Thyroid gland (tissue), 4 donors: Measurements from ENCODE around the gene PREX1. TPM values are rescaled to one million over a fixed set of nuclear protein-coding genes. Genes with fewer than 3 reads are reported as not detected.

Experiments used
- DNase-seq, 2 donors: peaks; one replicate each; pipeline ENCODE4 v3.0.0-alpha.2; 2019
- H3K27ac ChIP-seq, 3 donors: fragments of 200-600 bp; sonication (generic); 1 replicate in 2 of 3; 2 replicates in 1 of 3; pipeline ENCODE4 v1.5.1; 2016 to 2019; ENCODE audit warnings: mild to moderate bottlenecking in 1 of 3, moderate library complexity in 1 of 3
- H3K27me3 ChIP-seq: fragments of 200-600 bp; sonication (generic); one replicate; pipeline ENCODE4 v1.5.1; 2019
- H3K36me3 ChIP-seq, 2 donors: fragments of 200-600 bp; sonication (generic); one replicate each; pipeline ENCODE4 v1.5.1; 2016 to 2019
- H3K4me1 ChIP-seq, 2 donors: fragments of 200-600 bp; sonication (generic); one replicate each; pipeline ENCODE4 v1.5.1; 2017 to 2019
- H3K4me3 ChIP-seq, 3 donors: fragments of 200-600 bp; sonication (generic); replicated peaks in 1 of 3; 1 replicate in 2 of 3; 2 replicates in 1 of 3; pipeline ENCODE4 v1.5.1; 2016; ENCODE audit warnings: mild to moderate bottlenecking in 1 of 3
- H3K9me3 ChIP-seq: fragments of 200-600 bp; sonication (generic); one replicate; pipeline ENCODE4 v1.5.1; 2017
- CTCF ChIP-seq, 6 experiments: fragments of 200-600 bp in 3 of 6; fragments of 450-650 bp in 3 of 6; sonication (generic) in 3 of 6; IDR thresholded peaks; one replicate each; pipeline ENCODE4 v1.5.1; 2016 to 2019; ENCODE audit warnings: antibody characterized with exemption in 6 of 6, mild to moderate bottlenecking in 2 of 6, inconsistent platforms in 1 of 6, moderate library complexity in 1 of 6
- POLR2A ChIP-seq, 2 donors: fragments of 450-650 bp; IDR thresholded peaks; one replicate each; pipeline ENCODE4 v1.6.1; 2017; ENCODE audit warnings: antibody characterized with exemption in 2 of 2, mild to moderate bottlenecking in 2 of 2, moderate library complexity in 1 of 2
- WGBS, 2 donors: methylation state at CpG; one replicate each; pipeline ENCODE4 v1.1.5; 2017; 5-methylcytosine and 5-hydroxymethylcytosine counted together
- intact Hi-C: fragments of 100-400 bp; cut with DNase I; formaldehyde crosslinking; loops from one replicate; pipeline ENCODE4 v1.15.1; 2023
- total RNA-seq, 4 donors: library from RNA; depleted of rRNA; stranded (reverse); fragments of >200 nt; gene quantifications; one replicate each; pipeline ENCODE4 v1.2.3, GENCODE V29; 2016

Gene PREX1
- total RNA-seq, 4 donors from 2014 or later: 10.2 to 42.7 (median 18.7) TPM

DNA sequence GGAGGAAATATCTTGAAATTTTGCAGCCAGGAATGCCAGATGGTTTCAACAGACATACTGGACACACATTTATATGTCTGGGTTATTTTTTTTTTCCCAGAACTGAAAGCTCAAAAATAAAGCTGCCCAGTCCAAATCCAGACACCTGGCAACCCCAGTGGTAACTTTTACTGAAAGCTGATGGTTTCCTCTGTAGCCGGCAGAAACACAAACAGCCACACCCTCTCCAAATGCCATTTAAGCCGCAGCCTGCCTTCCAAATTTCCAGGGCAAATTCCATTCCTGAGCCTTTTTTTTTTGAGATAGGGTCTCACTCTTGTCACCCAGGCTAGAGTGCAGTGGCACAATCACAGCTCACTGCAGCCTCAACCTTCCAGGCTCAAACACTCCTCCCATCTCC, 6.5 kb upstream of the PREX1 start:
- H3K27ac ChIP-seq: no peak overlapping the region
- DNase-seq: no peak
- no peaks in the 10 kb centered on the region for H3K36me3 ChIP-seq
- H3K27me3 ChIP-seq: no peaks in the 10 kb centered on the region
- H3K4me1 ChIP-seq: peaks cover 13 to 24% of the 10 kb centered on the region in 2 donors
- no peak for TF ChIP-seq CTCF (IDR thresholded peaks at IDR 0.05)
- TF ChIP-seq POLR2A (IDR thresholded peaks at IDR 0.05): no peak
- H3K4me3 ChIP-seq: no peak overlapping the region
- intact Hi-C loops: no loop called here
- 31% methylated on average over 2 of the region's 2 CpGs for WGBS, 2 donors
- no peaks in the 10 kb centered on the region for H3K9me3 ChIP-seq

DNA sequence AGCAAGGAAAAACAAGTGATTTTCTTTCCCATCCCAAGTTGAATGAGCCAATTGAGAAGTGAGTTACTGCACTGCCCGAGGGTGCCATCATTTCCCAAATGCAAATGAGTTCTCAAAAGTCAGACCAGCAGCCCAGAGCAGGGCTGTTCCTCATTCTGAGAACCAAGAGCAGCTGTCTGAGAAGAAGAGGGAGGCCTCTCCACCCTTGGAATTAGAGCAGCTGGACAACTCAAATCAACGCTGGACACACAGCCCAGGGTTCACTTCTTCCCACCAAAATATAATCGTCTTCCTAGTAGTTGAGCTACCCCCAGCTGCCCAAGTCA, 4.6 kb upstream of the PREX1 start:
- peaks cover 13 to 32% of the 10 kb centered on the region in 2 donors for H3K4me1 ChIP-seq
- 71 to 83% methylated on average over 3 of the region's 3 CpGs for WGBS, 2 donors
- H3K4me3 ChIP-seq: no peak overlapping the region
- H3K27ac ChIP-seq: peak overlapping the region in 1 of 3 donors; percentile 58
- H3K27me3 ChIP-seq: no peaks in the 10 kb centered on the region
- H3K36me3 ChIP-seq: no peaks in the 10 kb centered on the region
- no peak for DNase-seq
- intact Hi-C loops: no loop called here
- TF ChIP-seq CTCF (IDR thresholded peaks at IDR 0.05) (no peak), POLR2A (IDR thresholded peaks at IDR 0.05) (no peak)
- no peaks in the 10 kb centered on the region for H3K9me3 ChIP-seq

DNA sequence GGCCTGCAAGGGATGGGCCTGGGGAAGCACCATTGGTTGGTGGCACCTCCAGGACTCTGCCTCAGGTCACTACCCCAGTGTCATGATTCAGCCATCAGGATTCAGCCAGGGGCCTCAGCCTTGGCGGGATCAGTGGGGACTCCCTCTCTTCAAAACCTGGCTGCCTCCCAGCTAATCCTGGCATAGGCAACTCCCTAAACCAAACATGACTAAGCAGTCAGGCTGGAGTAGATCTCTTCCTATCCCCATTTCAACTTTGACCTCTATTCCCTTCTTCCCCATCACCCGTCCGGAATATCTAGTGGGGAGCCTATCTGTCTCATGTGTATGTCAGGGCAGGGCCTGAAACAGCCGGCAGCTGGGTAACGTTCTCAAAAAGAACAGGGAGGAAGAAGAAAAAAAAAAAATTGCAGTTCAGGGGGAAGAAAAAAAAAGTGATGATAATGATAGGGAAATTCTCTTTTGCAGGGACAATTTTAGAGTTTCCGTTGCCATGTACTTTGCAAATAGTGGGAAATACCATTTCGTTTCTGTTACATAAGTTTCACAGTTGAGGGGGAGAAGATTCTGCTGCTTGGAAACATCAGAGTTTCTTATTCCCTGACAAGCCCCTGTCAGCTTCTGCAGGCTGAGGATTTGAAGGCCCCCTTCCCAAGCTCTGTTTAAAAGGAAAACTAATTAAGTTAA, 4.1 kb upstream of the PREX1 start:
- intact Hi-C loops: no loop called here
- TF ChIP-seq POLR2A (IDR thresholded peaks at IDR 0.05): no peak
- TF ChIP-seq CTCF (IDR thresholded peaks at IDR 0.05): no peak

DNA sequence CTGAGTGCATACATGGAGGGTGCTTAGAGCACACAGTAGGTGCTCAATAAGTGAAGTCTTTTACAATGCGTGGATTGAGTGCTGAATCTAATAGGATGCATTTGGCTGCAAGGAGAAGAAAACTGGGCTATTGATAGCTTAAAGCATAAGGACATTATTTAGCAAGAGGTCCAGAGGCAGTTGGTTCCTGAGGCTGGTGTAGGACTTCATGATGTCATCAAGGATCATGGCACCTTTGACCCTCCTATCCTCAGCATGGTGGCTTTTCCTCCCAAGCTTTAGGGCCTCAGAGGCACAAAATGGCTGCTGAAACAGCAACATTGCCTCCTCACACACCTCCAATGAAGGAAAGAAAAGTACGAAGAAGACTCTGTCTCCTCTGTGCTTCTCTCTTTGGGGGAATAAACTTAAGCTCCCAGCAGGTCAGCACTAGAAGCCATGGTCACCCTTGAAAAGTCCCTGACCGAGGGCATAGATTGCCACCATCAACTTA, 3.1 kb upstream of the PREX1 start:
- Histone ChIP-seq H3K27me3 (no peaks in the 10 kb centered on the region), H3K27ac (peak overlapping the region in 2 of 3 donors; percentile 31 to 58), H3K9me3 (no peaks in the 10 kb centered on the region), H3K36me3 (no peaks in the 10 kb centered on the region), H3K4me3 (no peak overlapping the region), H3K4me1 (peaks cover 16 to 44% of the 10 kb centered on the region in 2 donors)
- no peak for TF ChIP-seq CTCF (IDR thresholded peaks at IDR 0.05)
- no peak for TF ChIP-seq POLR2A (IDR thresholded peaks at IDR 0.05)
- DNase-seq: no peak
- WGBS, 2 donors: 98% methylated on average over 3 of the region's 3 CpGs
- intact Hi-C loops: no loop called here

More for the DNA sequence above, 4.1 kb upstream of the PREX1 start:
- 32 to 35% methylated on average over 7 of the region's 7 CpGs for WGBS, 2 donors
- H3K27me3 ChIP-seq: no peaks in the 10 kb centered on the region
- H3K4me3 ChIP-seq: no peak overlapping the region
- H3K36me3 ChIP-seq: no peaks in the 10 kb centered on the region
- no peaks in the 10 kb centered on the region for H3K9me3 ChIP-seq
- peak; percentile 83 to 89 for DNase-seq
- H3K27ac ChIP-seq: peak overlapping the region; percentile 15 to 58 (median 31)
- peaks cover 13 to 34% of the 10 kb centered on the region in 2 donors for H3K4me1 ChIP-seq

DNA sequence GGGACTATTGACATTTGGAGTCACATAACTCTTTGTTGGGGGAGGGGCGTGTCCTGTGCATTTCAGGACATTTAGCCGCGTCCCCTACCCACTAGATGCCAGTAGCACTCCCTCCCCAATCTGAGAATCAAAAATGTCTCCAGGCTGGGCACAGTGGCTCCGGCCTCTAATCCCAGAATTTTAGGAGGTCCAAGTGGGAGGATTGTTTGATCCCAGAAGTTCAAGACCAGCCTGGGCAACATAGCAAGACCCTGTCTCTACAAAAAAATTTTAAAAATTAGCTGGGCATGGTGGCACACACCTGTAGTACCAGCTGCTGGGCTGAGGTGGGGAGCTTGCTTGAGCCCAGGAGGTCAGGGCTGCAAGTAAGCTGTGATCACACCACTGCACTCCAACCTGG, 2.1 kb upstream of the PREX1 start:
- no peak for TF ChIP-seq CTCF (IDR thresholded peaks at IDR 0.05)
- TF ChIP-seq POLR2A (IDR thresholded peaks at IDR 0.05): no peak
- Histone ChIP-seq H3K36me3 (no peaks in the 10 kb centered on the region), H3K27ac (no peak overlapping the region), H3K4me1 (peaks cover 20 to 50% of the 10 kb centered on the region in 2 donors), H3K9me3 (no peaks in the 10 kb centered on the region), H3K4me3 (no peak overlapping the region), H3K27me3 (no peaks in the 10 kb centered on the region)
- no peak for DNase-seq
- intact Hi-C loops: loop anchor here (5.0 kb wide), 1 partner anchor 148 kb away; no protein-coding TSS in a partner anchor
- 75% methylated on average over 4 of the region's 4 CpGs for WGBS, 2 donors
